ENCODE measurements around the gene CNTFR. TPM values are rescaled to one million over a fixed set of nuclear protein-coding genes. Genes with fewer than 3 reads are reported as not detected.

The CNTFR gene
- total and polyA plus RNA-seq, 2 donors = 5.6 to 11.5 TPM

GRCh38 chr9:34607331-34607730 lies 17.8 kb upstream of the CNTFR start:
- Histone ChIP-seq H3K27ac (ENCODE audit: low read depth) (no peak overlapping the region), H3K36me3 (ENCODE audit: insufficient read depth) (no peaks in the 10 kb centered on the region), H3K4me3 (ENCODE audit: low read depth, low read length) (no peak overlapping the region), H3K4me1 (ENCODE audit: insufficient read depth) (no peaks in the 10 kb centered on the region)
- DNase-seq (ENCODE audit: extremely low spot score) = no peak
- 39% methylated on average over 2 of the region's 2 CpGs for WGBS

- DNase-seq (ENCODE audit: extremely low spot score) = no peak
- WGBS = 81% methylated on average over 3 of the region's 3 CpGs
- Histone ChIP-seq H3K27ac (ENCODE audit: low read depth) (no peak overlapping the region), H3K4me3 (ENCODE audit: low read depth, low read length) (no peak overlapping the region), H3K36me3 (ENCODE audit: insufficient read depth) (no peaks in the 10 kb centered on the region), H3K4me1 (ENCODE audit: insufficient read depth) (no peaks in the 10 kb centered on the region)
Measured at GRCh38 chr9:34606905-34607304, 17.4 kb upstream of the CNTFR start.

GRCh38 chr9:34606190-34606589 lies 16.7 kb upstream of the CNTFR start:
- H3K4me3 ChIP-seq (ENCODE audit: low read depth, low read length) = no peak overlapping the region
- DNase-seq (ENCODE audit: extremely low spot score) = no peak
- no peaks in the 10 kb centered on the region for H3K36me3 ChIP-seq (ENCODE audit: insufficient read depth)
- H3K4me1 ChIP-seq (ENCODE audit: insufficient read depth) = no peaks in the 10 kb centered on the region
- H3K27ac ChIP-seq (ENCODE audit: low read depth) = no peak overlapping the region

- no peak overlapping the region for H3K4me3 ChIP-seq (ENCODE audit: low read depth, low read length)
- WGBS = 55% methylated on average over 4 of the region's 4 CpGs
- DNase-seq (ENCODE audit: extremely low spot score) = no peak
Measured at GRCh38 chr9:34603610-34604231, 14.2 kb upstream of the CNTFR start.

GRCh38 chr9:34601937-34602573 lies 12.5 kb upstream of the CNTFR start:
- H3K36me3 ChIP-seq (ENCODE audit: insufficient read depth) = no peaks in the 10 kb centered on the region
- 77% methylated on average over 6 of the region's 6 CpGs for WGBS
- no peak overlapping the region for H3K4me3 ChIP-seq (ENCODE audit: low read depth, low read length)
- no peaks in the 10 kb centered on the region for H3K4me1 ChIP-seq (ENCODE audit: insufficient read depth)
- DNase-seq (ENCODE audit: extremely low spot score) = no peak
- H3K27ac ChIP-seq (ENCODE audit: low read depth) = no peak overlapping the region

More at GRCh38 chr9:34603610-34604231, 14.2 kb upstream of the CNTFR start:
- Histone ChIP-seq H3K36me3 (ENCODE audit: insufficient read depth) (no peaks in the 10 kb centered on the region), H3K4me1 (ENCODE audit: insufficient read depth) (no peaks in the 10 kb centered on the region), H3K27ac (ENCODE audit: low read depth) (no peak overlapping the region)

- 35% methylated on average over 1 of the region's 1 CpG for WGBS
- Histone ChIP-seq H3K4me1 (ENCODE audit: insufficient read depth) (no peaks in the 10 kb centered on the region), H3K27ac (ENCODE audit: low read depth) (no peak overlapping the region), H3K4me3 (ENCODE audit: low read depth, low read length) (no peak overlapping the region), H3K36me3 (ENCODE audit: insufficient read depth) (no peaks in the 10 kb centered on the region)
- DNase-seq (ENCODE audit: extremely low spot score) = no peak
Measured at GRCh38 chr9:34600908-34601307, 11.4 kb upstream of the CNTFR start.

GRCh38 chr9:34599546-34599945 lies 10.0 kb upstream of the CNTFR start:
- Histone ChIP-seq H3K4me1 (ENCODE audit: insufficient read depth) (no peaks in the 10 kb centered on the region), H3K27ac (ENCODE audit: low read depth) (no peak overlapping the region), H3K4me3 (ENCODE audit: low read depth, low read length) (no peak overlapping the region), H3K36me3 (ENCODE audit: insufficient read depth) (no peaks in the 10 kb centered on the region)
- DNase-seq (ENCODE audit: extremely low spot score) = no peak
- 55% methylated on average over 1 of the region's 1 CpG for WGBS

- DNase-seq (ENCODE audit: extremely low spot score) = no peak
- Histone ChIP-seq H3K4me1 (ENCODE audit: insufficient read depth) (no peaks in the 10 kb centered on the region), H3K4me3 (ENCODE audit: low read depth, low read length) (no peak overlapping the region), H3K36me3 (ENCODE audit: insufficient read depth) (no peaks in the 10 kb centered on the region), H3K27ac (ENCODE audit: low read depth) (no peak overlapping the region)
- 68% methylated on average over 9 of the region's 9 CpGs for WGBS
Measured at GRCh38 chr9:34594177-34594576, 4.7 kb upstream of the CNTFR start.

GRCh38 chr9:34592895-34593601 lies 3.5 kb upstream of the CNTFR start:
- no peaks in the 10 kb centered on the region for H3K4me1 ChIP-seq (ENCODE audit: insufficient read depth)
- DNase-seq (ENCODE audit: extremely low spot score) = no peak
- H3K36me3 ChIP-seq (ENCODE audit: insufficient read depth) = no peaks in the 10 kb centered on the region
- no peak overlapping the region for H3K4me3 ChIP-seq (ENCODE audit: low read depth, low read length)
- no peak overlapping the region for H3K27ac ChIP-seq (ENCODE audit: low read depth)
- WGBS = 6% methylated on average over 26 of the region's 26 CpGs

- 31% methylated on average over 16 of the region's 16 CpGs for WGBS
- H3K4me1 ChIP-seq (ENCODE audit: insufficient read depth) = no peaks in the 10 kb centered on the region
- no peak overlapping the region for H3K27ac ChIP-seq (ENCODE audit: low read depth)
- DNase-seq (ENCODE audit: extremely low spot score) = no peak
- H3K4me3 ChIP-seq (ENCODE audit: low read depth, low read length) = no peak overlapping the region
- H3K36me3 ChIP-seq (ENCODE audit: insufficient read depth) = no peaks in the 10 kb centered on the region
Measured at GRCh38 chr9:34591917-34592866, 2.7 kb upstream of the CNTFR start.

GRCh38 chr9:34591248-34591916 lies 1.9 kb upstream of the CNTFR start:
- no peak for DNase-seq (ENCODE audit: extremely low spot score)
- H3K4me3 ChIP-seq (ENCODE audit: low read depth, low read length) = no peak overlapping the region
- H3K36me3 ChIP-seq (ENCODE audit: insufficient read depth) = no peaks in the 10 kb centered on the region
- H3K27ac ChIP-seq (ENCODE audit: low read depth) = no peak overlapping the region
- no peaks in the 10 kb centered on the region for H3K4me1 ChIP-seq (ENCODE audit: insufficient read depth)
- whole genome bisulfite sequencing = 16% methylated on average over 60 of the region's 60 CpGs

- H3K4me3 ChIP-seq (ENCODE audit: low read depth, low read length) = peak overlapping the region; percentile 57
- no peak overlapping the region for H3K27ac ChIP-seq (ENCODE audit: low read depth)
- 44% methylated on average over 40 of the region's 40 CpGs for WGBS
- H3K4me1 ChIP-seq (ENCODE audit: insufficient read depth) = no peaks in the 10 kb centered on the region
- DNase-seq (ENCODE audit: extremely low spot score) = no peak
- no peaks in the 10 kb centered on the region for H3K36me3 ChIP-seq (ENCODE audit: insufficient read depth)
Measured at GRCh38 chr9:34590381-34591247, 1.1 kb upstream of the CNTFR start.

Data from urinary bladder (tissue), 4 donors.